Measurements from ENCODE around the gene MOCS3. TPM values are rescaled to one million over a fixed set of nuclear protein-coding genes. Genes with fewer than 3 reads are reported as not detected.

The MOCS3 gene
- polyA plus RNA-seq, 1 donor from 2014 or later: 5.5 TPM

- Histone ChIP-seq H4K20me1 (ENCODE audit: insufficient read depth) (peaks cover 93% of the 10 kb centered on the region), H3K9ac (ENCODE audit: low read length) (no peak overlapping the region), H3K79me2 (replicated peaks; ENCODE audit: insufficient read depth, low read length) (peaks cover 99% of the 10 kb centered on the region), H3K36me3 (ENCODE audit: insufficient read depth, low read length) (peaks cover 6% of the 10 kb centered on the region), H3K9me2 (ENCODE audit: insufficient read depth, low read length) (no peaks in the 10 kb centered on the region), H3K4me2 (ENCODE audit: low read length) (no peak overlapping the region), H3K4me3 (ENCODE audit: low read length) (peak overlapping the region; percentile 67), H2AFZ (ENCODE audit: low read depth, low read length) (no peak overlapping the region), H3K27me3 (ENCODE audit: insufficient read depth, low read depth, low read length) (no peaks in the 10 kb centered on the region), H3F3A (ENCODE audit: insufficient read depth, low read length, poor library complexity, severe bottlenecking) (peaks cover 3% of the 10 kb centered on the region), H3K27ac (ENCODE audit: low read length) (no peak overlapping the region), H3K9me3 (ENCODE audit: low read length) (no peaks in the 10 kb centered on the region)
- TF ChIP-seq MXI1 (conservative IDR thresholded peaks at IDR 0.05; ENCODE audit: poor library complexity, severe bottlenecking) (no peak), TAF1 (IDR thresholded peaks at IDR 0.05; ENCODE audit: low read depth) (no peak), CTCF (IDR thresholded peaks at IDR 0.05; ENCODE audit: poor library complexity, severe bottlenecking) (no peak), SMC3 (conservative IDR thresholded peaks at IDR 0.05; ENCODE audit: poor library complexity) (no peak), RAD21 (conservative IDR thresholded peaks at IDR 0.05) (no peak), POLR2AphosphoS5 (IDR thresholded peaks at IDR 0.05) (no peak), EZH2 (IDR thresholded peaks at IDR 0.05; ENCODE audit: borderline replicate concordance, insufficient read depth, low read length, poor library complexity, severe bottlenecking) (no peak), EP300 (conservative IDR thresholded peaks at IDR 0.05; ENCODE audit: poor library complexity, severe bottlenecking) (no peak)
- TF ChIP-seq, protein P1, sequence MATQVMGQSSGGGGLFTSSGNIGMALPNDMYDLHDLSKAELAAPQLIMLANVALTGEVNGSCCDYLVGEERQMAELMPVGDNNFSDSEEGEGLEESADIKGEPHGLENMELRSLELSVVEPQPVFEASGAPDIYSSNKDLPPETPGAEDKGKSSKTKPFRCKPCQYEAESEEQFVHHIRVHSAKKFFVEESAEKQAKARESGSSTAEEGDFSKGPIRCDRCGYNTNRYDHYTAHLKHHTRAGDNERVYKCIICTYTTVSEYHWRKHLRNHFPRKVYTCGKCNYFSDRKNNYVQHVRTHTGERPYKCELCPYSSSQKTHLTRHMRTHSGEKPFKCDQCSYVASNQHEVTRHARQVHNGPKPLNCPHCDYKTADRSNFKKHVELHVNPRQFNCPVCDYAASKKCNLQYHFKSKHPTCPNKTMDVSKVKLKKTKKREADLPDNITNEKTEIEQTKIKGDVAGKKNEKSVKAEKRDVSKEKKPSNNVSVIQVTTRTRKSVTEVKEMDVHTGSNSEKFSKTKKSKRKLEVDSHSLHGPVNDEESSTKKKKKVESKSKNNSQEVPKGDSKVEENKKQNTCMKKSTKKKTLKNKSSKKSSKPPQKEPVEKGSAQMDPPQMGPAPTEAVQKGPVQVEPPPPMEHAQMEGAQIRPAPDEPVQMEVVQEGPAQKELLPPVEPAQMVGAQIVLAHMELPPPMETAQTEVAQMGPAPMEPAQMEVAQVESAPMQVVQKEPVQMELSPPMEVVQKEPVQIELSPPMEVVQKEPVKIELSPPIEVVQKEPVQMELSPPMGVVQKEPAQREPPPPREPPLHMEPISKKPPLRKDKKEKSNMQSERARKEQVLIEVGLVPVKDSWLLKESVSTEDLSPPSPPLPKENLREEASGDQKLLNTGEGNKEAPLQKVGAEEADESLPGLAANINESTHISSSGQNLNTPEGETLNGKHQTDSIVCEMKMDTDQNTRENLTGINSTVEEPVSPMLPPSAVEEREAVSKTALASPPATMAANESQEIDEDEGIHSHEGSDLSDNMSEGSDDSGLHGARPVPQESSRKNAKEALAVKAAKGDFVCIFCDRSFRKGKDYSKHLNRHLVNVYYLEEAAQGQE (IDR thresholded peaks at IDR 0.05; ENCODE audit: borderline replicate concordance): no peak
Measured at GRCh38 chr20:50924261-50924920, 34.2 kb upstream of the MOCS3 start.

GRCh38 chr20:50926530-50926929 is 32.1 kb upstream of the MOCS3 start:
- Histone ChIP-seq H3K4me3 (ENCODE audit: low read length) (peak overlapping the region; percentile 67), H3K9ac (ENCODE audit: low read length) (no peak overlapping the region), H3K27ac (ENCODE audit: low read length) (no peak overlapping the region), H2AFZ (ENCODE audit: low read depth, low read length) (no peak overlapping the region), H3K9me3 (ENCODE audit: low read length) (no peaks in the 10 kb centered on the region), H4K20me1 (ENCODE audit: insufficient read depth) (peaks cover 75% of the 10 kb centered on the region), H3K36me3 (ENCODE audit: insufficient read depth, low read length) (peaks cover 6% of the 10 kb centered on the region), H3F3A (ENCODE audit: insufficient read depth, low read length, poor library complexity, severe bottlenecking) (peaks cover 3% of the 10 kb centered on the region), H3K27me3 (ENCODE audit: insufficient read depth, low read depth, low read length) (no peaks in the 10 kb centered on the region), H3K9me2 (ENCODE audit: insufficient read depth, low read length) (no peaks in the 10 kb centered on the region), H3K79me2 (replicated peaks; ENCODE audit: insufficient read depth, low read length) (peaks cover 86% of the 10 kb centered on the region), H3K4me2 (ENCODE audit: low read length) (peak overlapping the region; percentile 91)
- TF ChIP-seq EP300 (conservative IDR thresholded peaks at IDR 0.05; ENCODE audit: poor library complexity, severe bottlenecking): no peak
- no peak for TF ChIP-seq CTCF (IDR thresholded peaks at IDR 0.05; ENCODE audit: poor library complexity, severe bottlenecking)
- TF ChIP-seq POLR2AphosphoS5 (IDR thresholded peaks at IDR 0.05): no peak
- TF ChIP-seq EZH2 (IDR thresholded peaks at IDR 0.05; ENCODE audit: borderline replicate concordance, insufficient read depth, low read length, poor library complexity, severe bottlenecking): no peak
- TF ChIP-seq MXI1 (conservative IDR thresholded peaks at IDR 0.05; ENCODE audit: poor library complexity, severe bottlenecking): no peak
- no peak for TF ChIP-seq SMC3 (conservative IDR thresholded peaks at IDR 0.05; ENCODE audit: poor library complexity)
- TF ChIP-seq, protein P1 (IDR thresholded peaks at IDR 0.05; ENCODE audit: borderline replicate concordance): no peak
- TF ChIP-seq RAD21 (conservative IDR thresholded peaks at IDR 0.05): no peak
